Naive thymus-derived CD8-positive, alpha-beta T cell (primary cell): Measurements from ENCODE around the gene HDAC10. TPM values are rescaled to one million over a fixed set of nuclear protein-coding genes. Genes with fewer than 3 reads are reported as not detected.

Experiments used
- ATAC-seq, 2 donors: fragments of 150-1000 bp; cut with Tn5 transposase in 1 of 2; sonication (Bioruptor Pico), chemical (Tn5 transposase) in 1 of 2; 1 replicate in 1 of 2; 2 replicates in 1 of 2; pipeline ENCODE4 v1.10.0; 2021; ENCODE audit warnings: mild to moderate bottlenecking in 2 of 2, moderate library complexity in 2 of 2
- POLR2A ChIA-PET: fragments of 350-600 bp; sonication (Branson Sonifier 250); formaldehyde crosslinking; loops from one replicate; lab custom pipeline; 2021; ENCODE audit warnings: antibody characterized with exemption; lab: Charles Lee
- DNase-seq, 10 donors: peaks; one replicate each; pipeline versions ENCODE4 v3.0.0 to v3.0.0-alpha.2; 2020 to 2022
- H3K27ac Mint-ChIP-seq, 10 donors: one replicate each; pipeline ENCODE4 v1.8.0; 2020 to 2022; ENCODE audit warnings: mild to moderate bottlenecking in 10 of 10, mixed read lengths in 10 of 10, moderate library complexity in 4 of 10, inconsistent platforms in 1 of 10
- H3K27me3 Mint-ChIP-seq, 5 donors: one replicate each; pipeline ENCODE4 v1.8.0; 2021 to 2022; ENCODE audit warnings: mixed read lengths in 5 of 5
- H3K36me3 Mint-ChIP-seq, 3 donors: one replicate each; pipeline ENCODE4 v1.8.0; 2020 to 2022; ENCODE audit warnings: mixed read lengths in 3 of 3, mild to moderate bottlenecking in 2 of 3, inconsistent platforms in 1 of 3
- H3K4me1 Mint-ChIP-seq, 4 donors: one replicate each; pipeline ENCODE4 v1.8.0; 2021 to 2022; ENCODE audit warnings: mixed read lengths in 4 of 4
- H3K4me3 Mint-ChIP-seq, 10 donors: one replicate each; pipeline ENCODE4 v1.8.0; 2020 to 2022; ENCODE audit warnings: mild to moderate bottlenecking in 10 of 10, mixed read lengths in 10 of 10, moderate library complexity in 6 of 10, inconsistent platforms in 1 of 10
- H3K9me3 Mint-ChIP-seq, 9 donors: one replicate each; pipeline ENCODE4 v1.8.0; 2020 to 2022; ENCODE audit warnings: mixed read lengths in 9 of 9, mild to moderate bottlenecking in 3 of 9, inconsistent platforms in 1 of 9, moderate library complexity in 1 of 9
- polyA plus RNA-seq, 3 donors: library from polyadenylated mRNA; unstranded; fragments of 300-500 nt; fragmentation: Illumina TruSeq; gene quantifications; one replicate each; pipeline ENCODE4 v1.2.3, GENCODE V29; 2021
- total RNA-seq, 8 experiments: library from RNA in 2 of 8; stranded (reverse) in 2 of 8; gene quantifications; one replicate each; pipeline ENCODE4 v1.2.3 and lab custom pipeline; 2021 to 2026

Gene HDAC10
- total RNA-seq (100 to 1,000 TPM; 107 to 114 TPM), polyA plus RNA-seq (1 to 10 TPM; 5.4 to 7.8 (median 6.4) TPM), total RNA-seq (lab: John Stamatoyannopoulos, UW) (1.4 to 4.7 (median 2.5) reads per million in 6 experiments)

GRCh38 chr22:50250555-50251476 is at the start of gene HDAC10:
TSS of gene HDAC10 (minus strand) at chr22:50251265. CDS start at chr22:50251032, 233 bp downstream.
- POLR2A ChIA-PET = interaction anchor here (0.5 to 3.2 kb wide), 24 partner anchors 8 to 371 kb away, joined by 3 to 23 read pairs (median 4); partner anchors contain the start of genes DENND6B, LMF2, NCAPH2 and SCO2
- peak within 1 kb of the TSS; percentile 23 to 83 (median 62) for H3K27ac Mint-ChIP-seq

GRCh38 chr22:50300620-50301257 is 49.7 kb upstream of the HDAC10 start:
- no peak for DNase-seq
- Mint-ChIP-seq H3K9me3 (peaks cover 0 to 1% (median 0%) of the 10 kb centered on the region in 9 donors), H3K36me3 (no peaks in the 10 kb centered on the region), H3K4me1 (peaks cover 0 to 22% (median 7%) of the 10 kb centered on the region in 4 donors), H3K27ac (no peak overlapping the region), H3K27me3 (peaks cover 0 to 37% (median 1%) of the 10 kb centered on the region in 5 donors), H3K4me3 (peak overlapping the region in 3 of 10 donors; percentile 9 to 38 (median 36))
- ATAC-seq = no peak
- POLR2A ChIA-PET = interaction anchor here (0.9 kb wide), 1 partner anchor 22 kb away, joined by 3 read pairs; no protein-coding TSS in a partner anchor

More at GRCh38 chr22:50250555-50251476, at the start of gene HDAC10:
- H3K4me3 Mint-ChIP-seq = peak within 1 kb of the TSS; percentile 60 to 87 (median 77)
- DNase-seq (peak; percentile 59 to 87 (median 71)), ATAC-seq (peak; percentile 72 to 82)
- H3K9me3 Mint-ChIP-seq = no peaks in the 10 kb centered on the region
- H3K27me3 Mint-ChIP-seq = no peaks in the 10 kb centered on the region
- H3K4me1 Mint-ChIP-seq = peaks cover 0 to 25% (median 7%) of the 10 kb centered on the region in 4 donors
- peaks cover 0 to 7% (median 2%) of the 10 kb centered on the region in 3 donors for H3K36me3 Mint-ChIP-seq

- H3K4me3 Mint-ChIP-seq = no peak overlapping the region
- no peaks in the 10 kb centered on the region for H3K36me3 Mint-ChIP-seq
- POLR2A ChIA-PET = no interaction called here
- DNase-seq = no peak
- peak in 1 of 2 donors; percentile 42 for ATAC-seq
- peaks cover 0 to 1% (median 0%) of the 10 kb centered on the region in 9 donors for H3K9me3 Mint-ChIP-seq
- peaks cover 0 to 37% (median 0%) of the 10 kb centered on the region in 5 donors for H3K27me3 Mint-ChIP-seq
- peaks cover 0 to 25% (median 7%) of the 10 kb centered on the region in 4 donors for H3K4me1 Mint-ChIP-seq
- no peak overlapping the region for H3K27ac Mint-ChIP-seq
Observed at GRCh38 chr22:50299785-50300619, 48.9 kb upstream of the HDAC10 start.

GRCh38 chr22:50298937-50299784 is 48.1 kb upstream of the HDAC10 start:
- peak overlapping the region in 3 of 10 donors; percentile 2 to 34 (median 30) for H3K4me3 Mint-ChIP-seq
- peaks cover 0 to 20% (median 8%) of the 10 kb centered on the region in 4 donors for H3K4me1 Mint-ChIP-seq
- no peaks in the 10 kb centered on the region for H3K9me3 Mint-ChIP-seq
- H3K27me3 Mint-ChIP-seq = peaks cover 0 to 30% (median 0%) of the 10 kb centered on the region in 5 donors
- no peaks in the 10 kb centered on the region for H3K36me3 Mint-ChIP-seq
- H3K27ac Mint-ChIP-seq = peak overlapping the region in 1 of 10 donors; percentile 34
- ATAC-seq = peak; percentile 22 to 48
- POLR2A ChIA-PET = no interaction called here
- no peak for DNase-seq

GRCh38 chr22:50298266-50298637 is 47.2 kb upstream of the HDAC10 start:
- POLR2A ChIA-PET = no interaction called here
- Mint-ChIP-seq H3K36me3 (no peaks in the 10 kb centered on the region), H3K9me3 (no peaks in the 10 kb centered on the region), H3K27ac (no peak overlapping the region), H3K27me3 (peaks cover 0 to 28% (median 0%) of the 10 kb centered on the region in 5 donors), H3K4me3 (no peak overlapping the region), H3K4me1 (peaks cover 0 to 18% (median 9%) of the 10 kb centered on the region in 4 donors)
- DNase-seq = no peak
- ATAC-seq = no peak

- Mint-ChIP-seq H3K27ac (peak overlapping the region in 3 of 10 donors; percentile 29 to 43 (median 41)), H3K27me3 (peaks cover 0 to 28% (median 0%) of the 10 kb centered on the region in 5 donors), H3K36me3 (peaks cover 0 to under 1% (median 0%) of the 10 kb centered on the region in 3 donors), H3K9me3 (no peaks in the 10 kb centered on the region), H3K4me3 (no peak overlapping the region), H3K4me1 (peaks cover 4 to 17% (median 10%) of the 10 kb centered on the region in 4 donors)
- POLR2A ChIA-PET = interaction anchor here (1.6 kb wide), 1 partner anchor 9 kb away, joined by 8 read pairs; the partner anchor contains the start of gene PLXNB2
- ATAC-seq = no peak
- DNase-seq = no peak
Observed at GRCh38 chr22:50297510-50298265, 46.6 kb upstream of the HDAC10 start.

- Mint-ChIP-seq H3K27ac (peak overlapping the region in 1 of 10 donors; percentile 56), H3K4me1 (peaks cover 8 to 25% (median 17%) of the 10 kb centered on the region in 4 donors), H3K9me3 (no peaks in the 10 kb centered on the region), H3K27me3 (peaks cover 0 to 33% (median 0%) of the 10 kb centered on the region in 5 donors), H3K36me3 (peaks cover 0 to 2% (median 0%) of the 10 kb centered on the region in 3 donors), H3K4me3 (no peak overlapping the region)
- ATAC-seq (no peak), DNase-seq (no peak)
- POLR2A ChIA-PET = interaction anchor here (1.6 kb wide), 1 partner anchor 10 kb away, joined by 8 read pairs; the partner anchor contains the start of gene PLXNB2
Observed at GRCh38 chr22:50296658-50297490, 45.8 kb upstream of the HDAC10 start.

GRCh38 chr22:50294319-50294656 is 43.2 kb upstream of the HDAC10 start:
- ATAC-seq (no peak), DNase-seq (no peak)
- peak overlapping the region in 9 of 10 donors; percentile 39 to 82 (median 50) for H3K4me3 Mint-ChIP-seq
- H3K36me3 Mint-ChIP-seq = peaks cover 0 to 2% (median 0%) of the 10 kb centered on the region in 3 donors
- H3K9me3 Mint-ChIP-seq = no peaks in the 10 kb centered on the region
- H3K27ac Mint-ChIP-seq = peak overlapping the region in 5 of 10 donors; percentile 6 to 66 (median 37)
- H3K27me3 Mint-ChIP-seq = peaks cover 0 to 35% (median 0%) of the 10 kb centered on the region in 5 donors
- POLR2A ChIA-PET = interaction anchor here (0.6 to 3.9 kb wide), 5 partner anchors 9 to 81 kb away, joined by 3 to 19 read pairs (median 4); partner anchors contain the start of gene PLXNB2
- peaks cover 11 to 29% (median 20%) of the 10 kb centered on the region in 4 donors for H3K4me1 Mint-ChIP-seq

GRCh38 chr22:50293441-50294318 is 42.6 kb upstream of the HDAC10 start:
- Mint-ChIP-seq H3K4me1 (peaks cover 11 to 23% (median 19%) of the 10 kb centered on the region in 4 donors), H3K27me3 (peaks cover 0 to 31% (median 0%) of the 10 kb centered on the region in 5 donors), H3K4me3 (peak overlapping the region; percentile 25 to 82 (median 60)), H3K36me3 (peaks cover 0 to 2% (median 0%) of the 10 kb centered on the region in 3 donors), H3K27ac (peak overlapping the region in 6 of 10 donors; percentile 6 to 66 (median 33)), H3K9me3 (no peaks in the 10 kb centered on the region)
- POLR2A ChIA-PET = interaction anchor here (1.0 to 3.9 kb wide), 8 partner anchors 10 to 49 kb away, joined by 3 to 19 read pairs (median 4); partner anchors contain the start of gene PLXNB2
- ATAC-seq = peak; percentile 60 to 63
- peak in 5 of 10 donors; percentile 17 to 37 (median 33) for DNase-seq
